IPS DF 6.9 (cell line): Measurements from ENCODE around the gene ANKMY1.

Experiments
- DNase-seq: peaks from one replicate; pipeline ENCODE4 v3.0.0-alpha.2; 2013; ENCODE audit warnings: low read depth, low spot score
- H3K27ac ChIP-seq: one replicate; pipeline ENCODE4 v1.5.1; 2013; ENCODE audit warnings: low read length, control low read depth
- H3K27me3 ChIP-seq: 2 replicates; pipeline ENCODE4 v1.6.1; 2013; ENCODE audit warnings: mild to moderate bottlenecking, low read length; ENCODE audit not compliant: control insufficient read depth, insufficient read depth
- H3K36me3 ChIP-seq: 2 replicates; pipeline ENCODE4 v1.6.1; 2013; ENCODE audit warnings: low read length; ENCODE audit not compliant: control insufficient read depth, insufficient read depth
- H3K4me1 ChIP-seq: 2 replicates; pipeline ENCODE4 v1.6.1; 2013; ENCODE audit warnings: low read length; ENCODE audit not compliant: control insufficient read depth, insufficient read depth
- H3K4me3 ChIP-seq: 2 replicates; pipeline ENCODE4 v1.5.1; 2013; ENCODE audit warnings: mild to moderate bottlenecking, low read length
- H3K9me3 ChIP-seq: 2 replicates; pipeline ENCODE4 v1.6.1; 2013; ENCODE audit warnings: low read length, inconsistent platforms; ENCODE audit not compliant: control insufficient read depth, insufficient read depth
- WGBS: extraction: QIAGEN DNeasy Blood & Tissue Kit; methylation state at CpG from one replicate; pipeline ENCODE4 v1.1.7; 2013; ENCODE audit warnings: mixed read lengths, missing lambda C conversion rate; ENCODE audit not compliant: insufficient read length, insufficient coverage; 5-methylcytosine and 5-hydroxymethylcytosine counted together

The ANKMY1 gene

GRCh38 chr2:240560480-240561324 lies 2.9 kb upstream of the ANKMY1 start:
- Histone ChIP-seq H3K27ac (no peak overlapping the region), H3K4me1 (peaks cover 2% of the 10 kb centered on the region), H3K4me3 (peak overlapping the region; percentile 74; the same call in 1 of the 2 replicates), H3K9me3 (no peaks in the 10 kb centered on the region), H3K27me3 (no peaks in the 10 kb centered on the region; the same call in 1 of the 2 replicates), H3K36me3 (no peaks in the 10 kb centered on the region)
- no CpG with 5 or more reads among the region's 101 CpGs for WGBS
- DNase-seq, result no peak

- no peaks in the 10 kb centered on the region; the same call in 1 of the 2 replicates for H3K27me3 ChIP-seq
- WGBS, result no CpG with 5 or more reads among the region's 39 CpGs
- no peak within 1 kb of the TSS for H3K27ac ChIP-seq
- peak within 1 kb of the TSS; percentile 74; the same call in 1 of the 2 replicates for H3K4me3 ChIP-seq
- H3K36me3 ChIP-seq, result no peaks in the 10 kb centered on the region
- no peak for DNase-seq
- H3K4me1 ChIP-seq, result no peaks in the 10 kb centered on the region; the same call in 1 of the 2 replicates
- H3K9me3 ChIP-seq, result no peaks in the 10 kb centered on the region
Measured at GRCh38 chr2:240560084-240560479, 2.3 kb upstream of the ANKMY1 start, which contains the start of gene DUSP28. Gene DUSP28, plus strand, starts transcription at chr2:240560357. Its CDS starts 328 bp downstream, at chr2:240560685.

GRCh38 chr2:240559286-240559685 lies 1.5 kb upstream of the ANKMY1 start:
- whole genome bisulfite sequencing, result no CpG with 5 or more reads among the region's 3 CpGs
- no peaks in the 10 kb centered on the region for H3K36me3 ChIP-seq
- no peaks in the 10 kb centered on the region; the same call in 1 of the 2 replicates for H3K4me1 ChIP-seq
- no peak overlapping the region for H3K27ac ChIP-seq
- H3K4me3 ChIP-seq, result no peak overlapping the region
- no peak for DNase-seq
- H3K27me3 ChIP-seq, result no peaks in the 10 kb centered on the region; the same call in 1 of the 2 replicates
- H3K9me3 ChIP-seq, result no peaks in the 10 kb centered on the region

- no peak overlapping the region for H3K4me3 ChIP-seq
- H3K36me3 ChIP-seq, result no peaks in the 10 kb centered on the region
- H3K27ac ChIP-seq, result no peak overlapping the region
- H3K27me3 ChIP-seq, result no peaks in the 10 kb centered on the region; the same call in 1 of the 2 replicates
- DNase-seq, result no peak
- WGBS, result no CpG with 5 or more reads among the region's 18 CpGs
- H3K4me1 ChIP-seq, result no peaks in the 10 kb centered on the region; the same call in 1 of the 2 replicates
- H3K9me3 ChIP-seq, result no peaks in the 10 kb centered on the region
Measured at GRCh38 chr2:240558236-240558761, 511 bp upstream of the ANKMY1 start.

- Histone ChIP-seq H3K36me3 (no peaks in the 10 kb centered on the region), H3K27me3 (no peaks in the 10 kb centered on the region; the same call in 1 of the 2 replicates), H3K4me1 (no peaks in the 10 kb centered on the region; the same call in 1 of the 2 replicates), H3K27ac (no peak overlapping the region), H3K4me3 (no peak overlapping the region; the same call in 1 of the 2 replicates), H3K9me3 (no peaks in the 10 kb centered on the region)
- DNase-seq, result no peak
- WGBS, result no CpG with 5 or more reads among the region's 51 CpGs
Measured at GRCh38 chr2:240557101-240557751, 562 bp downstream of the ANKMY1 start.

GRCh38 chr2:240556553-240557100 lies 1.2 kb downstream of the ANKMY1 start:
- no CpG with 5 or more reads among the region's 9 CpGs for WGBS

GRCh38 chr2:240555541-240556250 lies 2.1 kb downstream of the ANKMY1 start:
- no peaks in the 10 kb centered on the region; the same call in 1 of the 2 replicates for H3K4me1 ChIP-seq
- no peaks in the 10 kb centered on the region for H3K36me3 ChIP-seq
- DNase-seq, result no peak
- no CpG with 5 or more reads among the region's 16 CpGs for WGBS
- peaks cover 2% of the 10 kb centered on the region for H3K9me3 ChIP-seq
- no peak overlapping the region for H3K4me3 ChIP-seq
- H3K27me3 ChIP-seq, result no peaks in the 10 kb centered on the region; the same call in 1 of the 2 replicates
- H3K27ac ChIP-seq, result no peak overlapping the region

More at GRCh38 chr2:240556553-240557100, 1.2 kb downstream of the ANKMY1 start:
- Histone ChIP-seq H3K36me3 (no peaks in the 10 kb centered on the region), H3K27me3 (no peaks in the 10 kb centered on the region; the same call in 1 of the 2 replicates), H3K9me3 (no peaks in the 10 kb centered on the region), H3K4me3 (no peak overlapping the region), H3K4me1 (no peaks in the 10 kb centered on the region; the same call in 1 of the 2 replicates), H3K27ac (no peak overlapping the region)
- DNase-seq, result no peak

- Histone ChIP-seq H3K4me1 (no peaks in the 10 kb centered on the region; the same call in 1 of the 2 replicates), H3K36me3 (no peaks in the 10 kb centered on the region), H3K4me3 (no peak overlapping the region), H3K27ac (no peak overlapping the region), H3K9me3 (peaks cover 2% of the 10 kb centered on the region), H3K27me3 (no peaks in the 10 kb centered on the region; the same call in 1 of the 2 replicates)
- no peak for DNase-seq
- WGBS, result no CpG with 5 or more reads among the region's 17 CpGs
Measured at GRCh38 chr2:240554767-240555493, 2.9 kb downstream of the ANKMY1 start.

- Histone ChIP-seq H3K27ac (no peak overlapping the region), H3K4me3 (no peak overlapping the region), H3K36me3 (no peaks in the 10 kb centered on the region), H3K4me1 (no peaks in the 10 kb centered on the region; the same call in 1 of the 2 replicates), H3K27me3 (no peaks in the 10 kb centered on the region), H3K9me3 (peaks cover 2% of the 10 kb centered on the region)
- no peak for DNase-seq
- WGBS, result no CpG with 5 or more reads among the region's 7 CpGs
Measured at GRCh38 chr2:240553956-240554480, 3.8 kb downstream of the ANKMY1 start.
